ENCODE results near the gene MPPED1. TPM values are rescaled to one million over a fixed set of nuclear protein-coding genes. Genes with fewer than 3 reads are reported as not detected.

The MPPED1 gene
- polyA plus RNA-seq, 1 of the 3 experiments (the other 2 are of a cell fraction) = 0.03 TPM

DNA sequence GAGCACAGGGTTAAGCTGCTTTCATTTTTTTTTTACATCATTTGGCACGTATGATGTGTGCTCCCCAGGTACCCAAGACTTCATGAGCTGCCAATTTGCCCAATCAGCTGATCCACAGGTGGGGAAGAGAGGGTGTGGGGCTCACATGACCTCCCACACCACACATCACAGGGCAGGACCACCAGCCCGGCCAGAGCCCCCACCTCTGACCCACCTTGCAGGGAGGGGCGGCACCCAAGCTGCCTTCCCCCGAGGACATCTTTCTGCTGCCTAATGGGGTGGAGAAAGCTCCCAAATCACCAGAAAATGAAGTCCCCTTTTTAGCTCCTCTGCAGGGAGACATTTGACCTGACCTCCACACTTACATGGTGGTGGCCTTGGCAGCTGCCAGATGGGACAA is 119.8 kb downstream of the MPPED1 start (continued):
- TF ChIP-seq, protein P1, sequence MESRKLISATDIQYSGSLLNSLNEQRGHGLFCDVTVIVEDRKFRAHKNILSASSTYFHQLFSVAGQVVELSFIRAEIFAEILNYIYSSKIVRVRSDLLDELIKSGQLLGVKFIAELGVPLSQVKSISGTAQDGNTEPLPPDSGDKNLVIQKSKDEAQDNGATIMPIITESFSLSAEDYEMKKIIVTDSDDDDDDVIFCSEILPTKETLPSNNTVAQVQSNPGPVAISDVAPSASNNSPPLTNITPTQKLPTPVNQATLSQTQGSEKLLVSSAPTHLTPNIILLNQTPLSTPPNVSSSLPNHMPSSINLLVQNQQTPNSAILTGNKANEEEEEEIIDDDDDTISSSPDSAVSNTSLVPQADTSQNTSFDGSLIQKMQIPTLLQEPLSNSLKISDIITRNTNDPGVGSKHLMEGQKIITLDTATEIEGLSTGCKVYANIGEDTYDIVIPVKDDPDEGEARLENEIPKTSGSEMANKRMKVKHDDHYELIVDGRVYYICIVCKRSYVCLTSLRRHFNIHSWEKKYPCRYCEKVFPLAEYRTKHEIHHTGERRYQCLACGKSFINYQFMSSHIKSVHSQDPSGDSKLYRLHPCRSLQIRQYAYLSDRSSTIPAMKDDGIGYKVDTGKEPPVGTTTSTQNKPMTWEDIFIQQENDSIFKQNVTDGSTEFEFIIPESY (IDR thresholded peaks at IDR 0.05; ENCODE audit: borderline replicate concordance, low read depth) = no peak

DNA sequence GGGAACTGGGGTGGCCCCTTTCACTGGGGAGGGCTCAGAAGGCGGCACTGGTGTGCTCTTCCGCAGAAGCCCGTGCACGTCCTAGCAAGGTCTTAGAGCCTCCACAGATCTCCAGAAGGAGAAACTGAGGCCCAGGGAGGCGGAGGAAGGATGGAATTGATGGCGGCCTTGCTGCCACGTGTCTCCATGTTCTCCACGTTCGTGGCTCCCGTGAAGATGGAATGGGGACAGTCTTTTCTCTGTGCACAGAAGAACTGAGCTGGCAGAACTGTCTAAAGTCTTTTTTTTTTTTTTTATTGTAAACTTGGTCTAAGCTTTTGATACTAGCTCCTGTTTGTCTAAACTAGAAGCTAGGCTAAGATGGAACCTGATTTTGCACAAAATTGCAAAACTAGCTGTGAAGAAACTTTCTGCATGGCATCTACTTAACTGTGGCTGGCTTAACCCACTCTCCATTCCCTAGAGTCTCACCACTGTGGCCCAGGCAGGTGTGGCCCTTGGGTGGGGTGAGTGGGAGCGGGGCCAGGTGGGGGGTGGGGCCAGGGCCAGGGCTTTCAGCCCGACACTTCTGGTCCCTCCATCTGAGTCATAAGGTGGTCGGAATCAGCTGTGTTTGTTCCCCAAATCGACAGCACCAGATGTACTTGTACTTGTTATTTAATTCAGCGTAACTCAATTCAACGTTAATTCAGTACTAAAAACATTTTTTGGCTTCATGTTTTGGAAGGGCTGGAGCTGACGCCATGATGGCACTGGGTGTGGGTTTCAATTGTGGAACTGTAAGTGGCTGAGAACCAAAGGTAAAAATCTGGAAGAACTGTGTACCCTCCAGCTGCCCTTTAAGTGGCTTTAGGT is 120.7 kb downstream of the MPPED1 start:
- Histone ChIP-seq H3K4me1 (ENCODE audit: control insufficient read depth in 1 of 2, insufficient read depth in 2 of 2, low read depth in 1 of 2, low read length in 1 of 2) (no peaks in the 10 kb centered on the region; a peak in 1 of 4 replicates), H3K4me2 (no peak overlapping the region), H3K36me3 (replicated peaks in 1 of 2; ENCODE audit: control insufficient read depth in 1 of 2, insufficient read depth in 2 of 2, low read length in 1 of 2) (no peaks in the 10 kb centered on the region), H3K9me2 (no peaks in the 10 kb centered on the region), H3K27ac (ENCODE audit: low read depth in 2 of 2, low read length in 1 of 2) (no peak overlapping the region), H4K20me1 (ENCODE audit: insufficient read depth) (no peaks in the 10 kb centered on the region), H3K79me2 (ENCODE audit: insufficient read depth) (no peaks in the 10 kb centered on the region), H2AFZ (ENCODE audit: low read depth) (no peak overlapping the region), H3K9me3 (no peaks in the 10 kb centered on the region), H3K27me3 (ENCODE audit: insufficient read depth) (no peaks in the 10 kb centered on the region), H3F3A (replicated peaks; ENCODE audit: insufficient read depth) (no peaks in the 10 kb centered on the region), H3K4me3 (ENCODE audit: low read depth in 2 of 2, low read length in 1 of 2) (no peak overlapping the region), H3K9ac (no peak overlapping the region)
- 57% methylated on average over 7 of the region's 17 CpGs for WGBS (ENCODE audit: low lambda C conversion rate)
- ChIA-PET CTCF (no interaction called here), POLR2A (no interaction called here)
- TF ChIP-seq USF2 (IDR thresholded peaks at IDR 0.05; ENCODE audit: borderline replicate concordance, low read depth, low read length) (no peak), MXI1 (IDR thresholded peaks at IDR 0.05; ENCODE audit: low read depth, low read length) (no peak), TEAD4 (IDR thresholded peaks at IDR 0.05; ENCODE audit: borderline replicate concordance, insufficient read depth) (no peak), GABPA (IDR thresholded peaks at IDR 0.05; ENCODE audit: low read depth) (no peak)
- DNase-seq = no peak

DNA sequence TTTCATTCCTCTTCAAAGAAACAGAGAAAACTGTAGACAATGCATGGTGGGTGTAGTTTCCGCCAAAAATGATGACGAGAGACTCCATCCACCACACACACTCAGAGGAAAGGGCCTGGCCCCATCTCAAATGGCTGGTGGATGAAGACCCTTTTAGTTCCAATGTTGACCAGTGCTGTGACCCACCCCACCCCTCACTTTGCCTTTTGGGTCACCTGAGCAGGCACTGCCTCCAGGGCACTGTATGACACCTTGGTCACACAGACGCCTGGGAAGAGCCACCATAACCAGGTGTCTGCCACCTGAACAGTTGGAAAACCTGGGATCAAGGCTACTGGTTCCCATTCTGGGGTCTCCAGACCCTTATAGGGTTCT is 121.3 kb downstream of the MPPED1 start:
- Histone ChIP-seq H3K79me2 (ENCODE audit: insufficient read depth) (no peaks in the 10 kb centered on the region), H3K9me2 (no peaks in the 10 kb centered on the region), H3K4me3 (ENCODE audit: low read depth in 2 of 2, low read length in 1 of 2) (no peak overlapping the region), H3F3A (replicated peaks; ENCODE audit: insufficient read depth) (no peaks in the 10 kb centered on the region), H3K9me3 (no peaks in the 10 kb centered on the region), H3K4me1 (ENCODE audit: control insufficient read depth in 1 of 2, insufficient read depth in 2 of 2, low read depth in 1 of 2, low read length in 1 of 2) (no peaks in the 10 kb centered on the region; a peak in 1 of 4 replicates), H3K36me3 (replicated peaks in 1 of 2; ENCODE audit: control insufficient read depth in 1 of 2, insufficient read depth in 2 of 2, low read length in 1 of 2) (no peaks in the 10 kb centered on the region), H4K20me1 (ENCODE audit: insufficient read depth) (no peaks in the 10 kb centered on the region), H3K9ac (no peak overlapping the region), H3K27ac (ENCODE audit: low read depth in 2 of 2, low read length in 1 of 2) (no peak overlapping the region), H3K4me2 (no peak overlapping the region), H2AFZ (ENCODE audit: low read depth) (no peak overlapping the region), H3K27me3 (ENCODE audit: insufficient read depth) (no peaks in the 10 kb centered on the region)
- POLR2A ChIA-PET = no interaction called here
- CTCF ChIA-PET = no interaction called here
- WGBS (ENCODE audit: low lambda C conversion rate) = 60% methylated on average over 1 of the region's 3 CpGs
- no peak for DNase-seq
- TF ChIP-seq MEF2A (IDR thresholded peaks at IDR 0.05; ENCODE audit: borderline replicate concordance, low read depth) (no peak), RAD21 (IDR thresholded peaks at IDR 0.05; ENCODE audit: low read length) (no peak), IRF3 (IDR thresholded peaks at IDR 0.05; ENCODE audit: low read depth, low read length) (no peak), TEAD4 (IDR thresholded peaks at IDR 0.05; ENCODE audit: borderline replicate concordance, insufficient read depth) (no peak), RCOR1 (IDR thresholded peaks at IDR 0.05; ENCODE audit: low read length) (no peak), CHD2 (IDR thresholded peaks at IDR 0.05; ENCODE audit: low read length, partially characterized antibody) (no peak), POLR2AphosphoS5 (IDR thresholded peaks at IDR 0.05; ENCODE audit: low read depth, low read length) (no peak), YY1 (IDR thresholded peaks at IDR 0.05; ENCODE audit: low read depth) (no peak), NRF1 (IDR thresholded peaks at IDR 0.05; ENCODE audit: low read depth, low read length) (no peak), PBX3 (IDR thresholded peaks at IDR 0.05) (no peak)
- TF ChIP-seq, protein P2, sequence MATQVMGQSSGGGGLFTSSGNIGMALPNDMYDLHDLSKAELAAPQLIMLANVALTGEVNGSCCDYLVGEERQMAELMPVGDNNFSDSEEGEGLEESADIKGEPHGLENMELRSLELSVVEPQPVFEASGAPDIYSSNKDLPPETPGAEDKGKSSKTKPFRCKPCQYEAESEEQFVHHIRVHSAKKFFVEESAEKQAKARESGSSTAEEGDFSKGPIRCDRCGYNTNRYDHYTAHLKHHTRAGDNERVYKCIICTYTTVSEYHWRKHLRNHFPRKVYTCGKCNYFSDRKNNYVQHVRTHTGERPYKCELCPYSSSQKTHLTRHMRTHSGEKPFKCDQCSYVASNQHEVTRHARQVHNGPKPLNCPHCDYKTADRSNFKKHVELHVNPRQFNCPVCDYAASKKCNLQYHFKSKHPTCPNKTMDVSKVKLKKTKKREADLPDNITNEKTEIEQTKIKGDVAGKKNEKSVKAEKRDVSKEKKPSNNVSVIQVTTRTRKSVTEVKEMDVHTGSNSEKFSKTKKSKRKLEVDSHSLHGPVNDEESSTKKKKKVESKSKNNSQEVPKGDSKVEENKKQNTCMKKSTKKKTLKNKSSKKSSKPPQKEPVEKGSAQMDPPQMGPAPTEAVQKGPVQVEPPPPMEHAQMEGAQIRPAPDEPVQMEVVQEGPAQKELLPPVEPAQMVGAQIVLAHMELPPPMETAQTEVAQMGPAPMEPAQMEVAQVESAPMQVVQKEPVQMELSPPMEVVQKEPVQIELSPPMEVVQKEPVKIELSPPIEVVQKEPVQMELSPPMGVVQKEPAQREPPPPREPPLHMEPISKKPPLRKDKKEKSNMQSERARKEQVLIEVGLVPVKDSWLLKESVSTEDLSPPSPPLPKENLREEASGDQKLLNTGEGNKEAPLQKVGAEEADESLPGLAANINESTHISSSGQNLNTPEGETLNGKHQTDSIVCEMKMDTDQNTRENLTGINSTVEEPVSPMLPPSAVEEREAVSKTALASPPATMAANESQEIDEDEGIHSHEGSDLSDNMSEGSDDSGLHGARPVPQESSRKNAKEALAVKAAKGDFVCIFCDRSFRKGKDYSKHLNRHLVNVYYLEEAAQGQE (IDR thresholded peaks at IDR 0.05; ENCODE audit: low read depth, low read length) = no peak
